GM12892 (cell line): ENCODE data around the gene HSD17B4.

ENCODE experiments used
- POLR2A ChIP-seq: IDR thresholded peaks from 2 replicates; pipeline ENCODE4 v1.6.1; 2011; ENCODE audit warnings: low read depth, low read length, control low read depth
- POLR2AphosphoS5 ChIP-seq: IDR thresholded peaks from 2 replicates; pipeline ENCODE4 v1.6.1; 2011; ENCODE audit warnings: low read depth, low read length, control low read depth
- TAF1 ChIP-seq: IDR thresholded peaks from 2 replicates; pipeline ENCODE4 v1.6.1; 2011; ENCODE audit warnings: low read depth, mild to moderate bottlenecking, control low read depth, low read length, borderline replicate concordance

- TF ChIP-seq POLR2A = no peak
- no peak for TF ChIP-seq POLR2AphosphoS5
- no peak for TF ChIP-seq TAF1
Observed at GRCh38 chr5:119512277-119512676, 60.0 kb downstream of the HSD17B4 start.
